Activated T-helper 2 cell treated with anti-CD3 and anti-CD28 coated beads, Interferon-gamma antibody, Interleukin-2, Interleukin-4, amounts not matched to agents 10 μg/mL and 5 μg/mL and 100 μg/mL, durations not matched to agents 14 hours and 24 hours and 36 hours (primary cell): ENCODE measurements around the gene MNAT1. TPM values are rescaled to one million over a fixed set of nuclear protein-coding genes. Genes with fewer than 3 reads are reported as not detected.

Experiments used
- DNase-seq: peaks from one replicate; pipeline ENCODE4 v3.0.0; 2021; ENCODE audit warnings: low spot score
- H3K27ac Mint-ChIP-seq: one replicate; pipeline ENCODE4 v1.8.0; 2021; ENCODE audit warnings: mixed read lengths
- H3K27me3 Mint-ChIP-seq: one replicate; pipeline ENCODE4 v1.8.0; 2021; ENCODE audit warnings: low read depth, mixed read lengths
- H3K36me3 Mint-ChIP-seq: one replicate; pipeline ENCODE4 v1.8.0; 2021; ENCODE audit warnings: low read depth, mixed read lengths
- H3K4me1 Mint-ChIP-seq: one replicate; pipeline ENCODE4 v1.8.0; 2021; ENCODE audit warnings: low read depth, mixed read lengths
- H3K4me3 Mint-ChIP-seq: one replicate; pipeline ENCODE4 v1.8.0; 2021; ENCODE audit warnings: low read depth, mild to moderate bottlenecking, moderate library complexity, mixed read lengths
- H3K9me3 Mint-ChIP-seq: one replicate; pipeline ENCODE4 v1.8.0; 2021; ENCODE audit warnings: mixed read lengths
- intact Hi-C: fragments of 100-400 bp; cut with micrococcal nuclease; formaldehyde crosslinking; loops from one replicate; pipeline ENCODE4 v1.15.1; 2023
- total RNA-seq: library from RNA; stranded (reverse); gene quantifications from 2 replicates; pipeline ENCODE4 v1.2.3, GENCODE V29; 2022

MNAT1 gene
- total RNA-seq, 1 donor from 2014 or later = 57.5 TPM

GRCh38 chr14:60965402-60965801 lies 230.8 kb downstream of the MNAT1 start:
- Mint-ChIP-seq H3K4me1 (peaks cover 11% of the 10 kb centered on the region), H3K27ac (peak overlapping the region; percentile 55), H3K27me3 (no peaks in the 10 kb centered on the region), H3K4me3 (no peak overlapping the region), H3K9me3 (peaks cover 18% of the 10 kb centered on the region), H3K36me3 (peaks cover 29% of the 10 kb centered on the region)
- intact Hi-C loops = loop anchor here (2.0 to 5.0 kb wide), 2 partner anchors 19 to 108 kb away; no protein-coding TSS in a partner anchor
- no peak for DNase-seq

GRCh38 chr14:60968099-60968498 lies 233.5 kb downstream of the MNAT1 start:
- H3K4me3 Mint-ChIP-seq = no peak overlapping the region
- no peak for DNase-seq
- H3K27ac Mint-ChIP-seq = no peak overlapping the region
- H3K27me3 Mint-ChIP-seq = no peaks in the 10 kb centered on the region
- H3K36me3 Mint-ChIP-seq = peaks cover 34% of the 10 kb centered on the region
- H3K4me1 Mint-ChIP-seq = peaks cover 11% of the 10 kb centered on the region
- peaks cover 5% of the 10 kb centered on the region for H3K9me3 Mint-ChIP-seq
- intact Hi-C loops = loop anchor here (5.0 kb wide), 1 partner anchor 111 kb away; no protein-coding TSS in a partner anchor

- no peak overlapping the region for H3K4me3 Mint-ChIP-seq
- intact Hi-C loops = loop anchor here (5.0 kb wide), 1 partner anchor 111 kb away; no protein-coding TSS in a partner anchor
- no peak for DNase-seq
- H3K36me3 Mint-ChIP-seq = peaks cover 31% of the 10 kb centered on the region
- H3K4me1 Mint-ChIP-seq = peaks cover 11% of the 10 kb centered on the region
- no peak overlapping the region for H3K27ac Mint-ChIP-seq
- H3K27me3 Mint-ChIP-seq = no peaks in the 10 kb centered on the region
- no peaks in the 10 kb centered on the region for H3K9me3 Mint-ChIP-seq
Measured at GRCh38 chr14:60968671-60969070, 234.1 kb downstream of the MNAT1 start.

GRCh38 chr14:60970146-60970545 lies 235.6 kb downstream of the MNAT1 start:
- no peaks in the 10 kb centered on the region for H3K9me3 Mint-ChIP-seq

GRCh38 chr14:60971271-60971670 lies 236.7 kb downstream of the MNAT1 start:
- peaks cover 4% of the 10 kb centered on the region for H3K4me1 Mint-ChIP-seq
- H3K27ac Mint-ChIP-seq = no peak overlapping the region
- intact Hi-C loops = no loop called here
- H3K4me3 Mint-ChIP-seq = no peak overlapping the region
- no peaks in the 10 kb centered on the region for H3K9me3 Mint-ChIP-seq
- no peak for DNase-seq
- no peaks in the 10 kb centered on the region for H3K27me3 Mint-ChIP-seq
- peaks cover 27% of the 10 kb centered on the region for H3K36me3 Mint-ChIP-seq

More at GRCh38 chr14:60970146-60970545, 235.6 kb downstream of the MNAT1 start:
- H3K36me3 Mint-ChIP-seq = peaks cover 29% of the 10 kb centered on the region
- no peaks in the 10 kb centered on the region for H3K27me3 Mint-ChIP-seq
- intact Hi-C loops = no loop called here
- no peak overlapping the region for H3K4me3 Mint-ChIP-seq
- no peak overlapping the region for H3K27ac Mint-ChIP-seq
- no peak for DNase-seq
- H3K4me1 Mint-ChIP-seq = peaks cover 8% of the 10 kb centered on the region

GRCh38 chr14:60972295-60972694 lies 237.7 kb downstream of the MNAT1 start:
- Mint-ChIP-seq H3K9me3 (no peaks in the 10 kb centered on the region), H3K27ac (no peak overlapping the region), H3K36me3 (peaks cover 32% of the 10 kb centered on the region), H3K27me3 (no peaks in the 10 kb centered on the region), H3K4me3 (no peak overlapping the region), H3K4me1 (peaks cover 5% of the 10 kb centered on the region)
- intact Hi-C loops = no loop called here
- no peak for DNase-seq

GRCh38 chr14:60973070-60973469 lies 238.5 kb downstream of the MNAT1 start:
- Mint-ChIP-seq H3K9me3 (no peaks in the 10 kb centered on the region), H3K27ac (no peak overlapping the region), H3K36me3 (peaks cover 38% of the 10 kb centered on the region), H3K27me3 (no peaks in the 10 kb centered on the region), H3K4me1 (peaks cover 8% of the 10 kb centered on the region), H3K4me3 (no peak overlapping the region)
- intact Hi-C loops = no loop called here
- DNase-seq = no peak

GRCh38 chr14:60974090-60974651 lies 239.6 kb downstream of the MNAT1 start:
- Mint-ChIP-seq H3K36me3 (peaks cover 43% of the 10 kb centered on the region), H3K4me1 (peaks cover 13% of the 10 kb centered on the region), H3K27me3 (no peaks in the 10 kb centered on the region), H3K9me3 (no peaks in the 10 kb centered on the region), H3K27ac (no peak overlapping the region), H3K4me3 (no peak overlapping the region)
- intact Hi-C loops = no loop called here
- DNase-seq = no peak

- Mint-ChIP-seq H3K27me3 (no peaks in the 10 kb centered on the region), H3K4me1 (peaks cover 25% of the 10 kb centered on the region), H3K27ac (no peak overlapping the region), H3K36me3 (peaks cover 45% of the 10 kb centered on the region), H3K9me3 (no peaks in the 10 kb centered on the region), H3K4me3 (no peak overlapping the region)
- intact Hi-C loops = no loop called here
- no peak for DNase-seq
Measured at GRCh38 chr14:60975551-60975950, 241.0 kb downstream of the MNAT1 start.

GRCh38 chr14:60977847-60978246 lies 243.3 kb downstream of the MNAT1 start:
- no peak for DNase-seq
- Mint-ChIP-seq H3K36me3 (peaks cover 35% of the 10 kb centered on the region), H3K27ac (no peak overlapping the region), H3K27me3 (no peaks in the 10 kb centered on the region), H3K4me1 (peaks cover 26% of the 10 kb centered on the region), H3K4me3 (no peak overlapping the region), H3K9me3 (no peaks in the 10 kb centered on the region)
- intact Hi-C loops = no loop called here

GRCh38 chr14:60980811-60981632 lies 246.5 kb downstream of the MNAT1 start, which contains the start of the genes SLC38A6 and TRMT5:
Gene SLC38A6 (plus strand): TSS chr14:60981245. CDS start chr14:60981278, 33 bp downstream.
Gene TRMT5 (minus strand): TSS chr14:60981079. CDS start chr14:60980973, 106 bp downstream.
- Mint-ChIP-seq H3K4me1 (peaks cover 28% of the 10 kb centered on the region), H3K27ac (no peak within 1 kb of the TSS), H3K36me3 (peaks cover 28% of the 10 kb centered on the region), H3K4me3 (no peak within 1 kb of the TSS), H3K27me3 (no peaks in the 10 kb centered on the region), H3K9me3 (no peaks in the 10 kb centered on the region)
- intact Hi-C loops = loop anchor here (1.0 to 5.0 kb wide), 3 partner anchors 196 to 258 kb away; no protein-coding TSS in a partner anchor
- peak; percentile 88 for DNase-seq

GRCh38 chr14:60981633-60982455 lies 247.3 kb downstream of the MNAT1 start:
- no peak overlapping the region for H3K27ac Mint-ChIP-seq
- no peaks in the 10 kb centered on the region for H3K9me3 Mint-ChIP-seq
- intact Hi-C loops = loop anchor here (1.0 to 5.0 kb wide), 3 partner anchors 195 to 259 kb away; no protein-coding TSS in a partner anchor
- no peak overlapping the region for H3K4me3 Mint-ChIP-seq
- DNase-seq = no peak
- no peaks in the 10 kb centered on the region for H3K27me3 Mint-ChIP-seq
- H3K36me3 Mint-ChIP-seq = peaks cover 21% of the 10 kb centered on the region
- peaks cover 24% of the 10 kb centered on the region for H3K4me1 Mint-ChIP-seq
